A549 (cell line): Measurements from ENCODE around the gene EFNB2. TPM values are rescaled to one million over a fixed set of nuclear protein-coding genes. Genes with fewer than 3 reads are reported as not detected.

Experiments
- ATAC-seq, 2 experiments: fragments of 200-7000 bp in 1 of 2; fragments of >200 bp in 1 of 2; cut with Nextera tagmentation in 1 of 2; cut with Tn5 transposase in 1 of 2; 3 replicates each; pipeline versions ENCODE4 v1.8.0 to v1.9.1; 2018 to 2020; ENCODE audit warnings: mild to moderate bottlenecking in 1 of 2, moderate library complexity in 1 of 2
- CTCF ChIA-PET: fragments of 300-600 bp; sonication (Branson Sonifier 250); formaldehyde crosslinking; extraction: SDS; loops from one replicate; lab custom pipeline; 2021; ENCODE audit warnings: antibody characterized with exemption, inconsistent platforms; lab: Yijun Ruan, JAX
- POLR2A ChIA-PET: fragments of 350-600 bp; formaldehyde crosslinking; extraction: SDS; loops from one replicate; lab custom pipeline; 2021; ENCODE audit warnings: antibody characterized with exemption, inconsistent platforms; lab: Yijun Ruan, JAX
- DNase-seq, 2 experiments: peaks; one replicate each; pipeline versions ENCODE4 v3.0.0 to v3.0.0-alpha.2; 2011 to 2016; ENCODE audit warnings: low read depth in 1 of 2, low spot score in 1 of 2
- FAIRE-seq: peaks from 2 replicates; lab custom pipeline; 2011; peaks lifted over from hg19 to GRCh38; lab: Jason Lieb, UNC
- H3K27ac ChIP-seq, 2 experiments: fragments of >200 bp; sonication (Bioruptor Twin); formaldehyde crosslinking; 3 replicates each; pipeline ENCODE4 v1.5.1; 2016 to 2017
- H3K4me1 ChIP-seq: fragments of >200 bp; sonication (Bioruptor Twin); formaldehyde crosslinking; 3 replicates; pipeline ENCODE4 v1.6.1; 2016
- H3K4me2 ChIP-seq: fragments of >200 bp; sonication (Bioruptor Twin); formaldehyde crosslinking; 3 replicates; pipeline ENCODE4 v1.6.1; 2016
- H3K4me3 ChIP-seq: fragments of >200 bp; sonication (Bioruptor Twin); formaldehyde crosslinking; 3 replicates; pipeline ENCODE4 v1.5.1; 2016
- H3K9me3 ChIP-seq: fragments of >200 bp; sonication (Bioruptor Twin); formaldehyde crosslinking; 3 replicates; pipeline ENCODE4 v1.6.1; 2016
- CEBPB ChIP-seq, 2 experiments: fragments of >200 bp in 1 of 2; sonication (Bioruptor Twin) in 1 of 2; formaldehyde crosslinking in 1 of 2; IDR thresholded peaks; 2 replicates each; pipeline ENCODE4 v1.6.1; 2012 to 2016
- CTCF ChIP-seq: fragments of >200 bp; sonication (Bioruptor Twin); formaldehyde crosslinking; IDR thresholded peaks from 3 replicates; pipeline ENCODE4 v1.5.1; 2016
- EHMT2 ChIP-seq: fragments of 200-600 bp; sonication (generic); IDR thresholded peaks from 2 replicates; pipeline ENCODE4 v1.6.1; 2016; ENCODE audit warnings: antibody characterized with exemption, low read depth, mild to moderate bottlenecking, moderate library complexity
- FOSL2 ChIP-seq, 2 experiments: fragments of 450-650 bp in 1 of 2; fragments of >200 bp in 1 of 2; sonication (Bioruptor Twin) in 1 of 2; formaldehyde crosslinking; IDR thresholded peaks; 2 replicates each; pipeline versions ENCODE4 v1.5.0 to v1.6.1; 2016 to 2020; ENCODE audit warnings: mild to moderate bottlenecking in 1 of 2, moderate library complexity in 1 of 2
- FOXS1 ChIP-seq: fragments of 250-450 bp; sonication (Bioruptor Pico); IDR thresholded peaks from 2 replicates; pipeline ENCODE4 v1.5.0; 2020; ENCODE audit warnings: mild to moderate bottlenecking, moderate library complexity
- HES2 ChIP-seq: fragments of >200 bp; sonication (Bioruptor Twin); formaldehyde crosslinking; IDR thresholded peaks from 2 replicates; pipeline ENCODE4 v1.6.1; 2016
- HEYL ChIP-seq: fragments of 250-450 bp; sonication (Bioruptor Pico); IDR thresholded peaks from 2 replicates; pipeline ENCODE4 v1.8.0; 2021; ENCODE audit warnings: mild to moderate bottlenecking, moderate library complexity
- HOXB13 ChIP-seq: fragments of 250-450 bp; sonication (Bioruptor Pico); IDR thresholded peaks from 2 replicates; pipeline ENCODE4 v1.5.0; 2020; ENCODE audit warnings: low read depth, mild to moderate bottlenecking, moderate library complexity
- HOXB5 ChIP-seq: fragments of 250-450 bp; sonication (Bioruptor Pico); IDR thresholded peaks from 2 replicates; pipeline ENCODE4 v1.5.0; 2020; ENCODE audit warnings: mild to moderate bottlenecking, moderate library complexity
- JUNB ChIP-seq: fragments of >200 bp; sonication (Bioruptor Twin); formaldehyde crosslinking; IDR thresholded peaks from 2 replicates; pipeline ENCODE4 v1.6.1; 2016
- KDM5A ChIP-seq: fragments of 200-600 bp; sonication (generic); IDR thresholded peaks from 2 replicates; pipeline ENCODE4 v1.6.1; 2016; ENCODE audit warnings: antibody characterized with exemption, mild to moderate bottlenecking
- MYC ChIP-seq: IDR thresholded peaks from 2 replicates; pipeline ENCODE4 v1.6.1; 2012; ENCODE audit warnings: mild to moderate bottlenecking, inconsistent platforms, low read length, improper control_type of control experiment, borderline replicate concordance
- NPAS2 ChIP-seq: fragments of 250-450 bp; sonication (Bioruptor Pico); IDR thresholded peaks from 2 replicates; pipeline ENCODE4 v1.8.0; 2022; ENCODE audit warnings: mild to moderate bottlenecking, moderate library complexity, borderline replicate concordance
- PHF8 ChIP-seq: fragments of 200-600 bp; sonication (generic); IDR thresholded peaks from 2 replicates; pipeline ENCODE4 v1.6.1; 2016; ENCODE audit warnings: low read depth, mild to moderate bottlenecking, antibody characterized with exemption, moderate library complexity, borderline replicate concordance
- USF2 ChIP-seq: fragments of 450-650 bp; IDR thresholded peaks from 2 replicates; pipeline ENCODE4 v1.6.1; 2014; ENCODE audit warnings: antibody characterized with exemption
- ZSCAN20 ChIP-seq: fragments of 250-450 bp; sonication (Bioruptor Pico); IDR thresholded peaks from 2 replicates; pipeline ENCODE4 v1.8.0; 2022; ENCODE audit warnings: mild to moderate bottlenecking, moderate library complexity
- WGBS: methylation state at CpG from one replicate; pipeline ENCODE4 v1.1.6; 2017; ENCODE audit errors: missing lambda C conversion rate; 5-methylcytosine and 5-hydroxymethylcytosine counted together
- polyA plus RNA-seq, 4 experiments: library from polyadenylated mRNA; depleted of rRNA in 3 of 4; stranded (reverse); fragments of >200 nt; fragmentation: RNase III in 1 of 4; extraction: RNeasy Plus Mini Kit Qiagen cat#74134 plus additional on column Dnase treatment in 1 of 4; gene quantifications; 2 replicates in 3 of 4; 3 replicates in 1 of 4; pipeline ENCODE4 v1.2.3, GENCODE V29; 2011 to 2017
- TF ChIP-seq, protein P1 (sequence below): fragments of >200 bp; sonication (Bioruptor Twin); formaldehyde crosslinking; IDR thresholded peaks from 3 replicates; pipeline ENCODE4 v1.6.1; 2016
- TF ChIP-seq, protein P2 (sequence below): IDR thresholded peaks from 2 replicates; pipeline ENCODE4 v1.6.1; 2012
- TF ChIP-seq, protein P3 (sequence below): fragments of 150-350 bp; IDR thresholded peaks from 2 replicates; pipeline ENCODE4 v1.6.1; 2014; ENCODE audit warnings: low read depth, mild to moderate bottlenecking, low read length
- TF ChIP-seq, protein P4 (sequence below): fragments of 250-450 bp; sonication (Bioruptor Pico); IDR thresholded peaks from 2 replicates; pipeline ENCODE4 v1.5.0; 2021; ENCODE audit warnings: mild to moderate bottlenecking, moderate library complexity, borderline replicate concordance

EFNB2 gene
- polyA plus RNA-seq, 2 of the 4 experiments (the other 2 are of a cell fraction), result 1.0 to 1.3 TPM

- 67% methylated on average over 6 of the region's 6 CpGs for WGBS
- no peak for FAIRE-seq
Observed at GRCh38 chr13:106450991-106451390, 84.5 kb downstream of the EFNB2 start.

DNA sequence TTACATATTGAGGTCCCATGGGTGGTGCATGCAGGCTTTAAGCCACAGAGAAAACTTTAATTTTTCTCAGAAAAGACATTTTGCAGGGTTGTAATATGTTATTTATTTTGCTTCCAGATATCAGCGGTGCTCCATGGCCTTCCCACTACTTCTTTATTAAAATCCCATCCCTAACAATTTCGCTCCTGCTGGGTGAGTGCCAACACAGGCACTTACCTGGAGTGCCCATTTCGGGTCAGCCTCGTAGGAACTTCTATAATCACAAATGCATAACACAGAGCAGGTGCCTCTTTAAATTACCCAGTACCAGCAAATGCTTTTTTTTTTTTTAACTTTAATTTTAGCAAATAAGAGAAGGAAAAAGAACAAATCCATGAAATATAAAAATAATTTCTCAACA, 86.4 kb downstream of the EFNB2 start:
- ChIA-PET POLR2A (no interaction called here), CTCF (no interaction called here)
- FAIRE-seq, result no peak
- Histone ChIP-seq H3K27ac (no peak overlapping the region), H3K4me3 (no peak overlapping the region), H3K4me2 (no peak overlapping the region), H3K9me3 (no peaks in the 10 kb centered on the region), H3K4me1 (no peaks in the 10 kb centered on the region)
- no peak for ATAC-seq
- no peak for DNase-seq
- TF ChIP-seq NPAS2 (CRISPR knock-in tag), result no peak
- TF ChIP-seq HEYL (CRISPR knock-in tag), result no peak
- no peak for TF ChIP-seq KDM5A
- TF ChIP-seq USF2, result no peak
- TF ChIP-seq FOSL2 (IDR thresholded peaks at IDR 0.05), result no peak
- no peak for TF ChIP-seq FOSL2 (CRISPR knock-in tag; IDR thresholded peaks at IDR 0.05)
- no peak for TF ChIP-seq JUNB
- TF ChIP-seq FOXS1 (CRISPR knock-in tag), result no peak
- no peak for TF ChIP-seq CTCF
- WGBS, result 24% methylated on average over 4 of the region's 4 CpGs

More at GRCh38 chr13:106450991-106451390, 84.5 kb downstream of the EFNB2 start:
- Histone ChIP-seq H3K27ac (no peak overlapping the region), H3K9me3 (no peaks in the 10 kb centered on the region), H3K4me2 (no peak overlapping the region), H3K4me3 (no peak overlapping the region), H3K4me1 (no peaks in the 10 kb centered on the region)
- POLR2A ChIA-PET, result no interaction called here
- TF ChIP-seq HES2, result no peak
- TF ChIP-seq FOSL2 (IDR thresholded peaks at IDR 0.05), result no peak
- no peak for TF ChIP-seq FOSL2 (CRISPR knock-in tag; IDR thresholded peaks at IDR 0.05)
- no peak for TF ChIP-seq MYC
- TF ChIP-seq, protein P1, sequence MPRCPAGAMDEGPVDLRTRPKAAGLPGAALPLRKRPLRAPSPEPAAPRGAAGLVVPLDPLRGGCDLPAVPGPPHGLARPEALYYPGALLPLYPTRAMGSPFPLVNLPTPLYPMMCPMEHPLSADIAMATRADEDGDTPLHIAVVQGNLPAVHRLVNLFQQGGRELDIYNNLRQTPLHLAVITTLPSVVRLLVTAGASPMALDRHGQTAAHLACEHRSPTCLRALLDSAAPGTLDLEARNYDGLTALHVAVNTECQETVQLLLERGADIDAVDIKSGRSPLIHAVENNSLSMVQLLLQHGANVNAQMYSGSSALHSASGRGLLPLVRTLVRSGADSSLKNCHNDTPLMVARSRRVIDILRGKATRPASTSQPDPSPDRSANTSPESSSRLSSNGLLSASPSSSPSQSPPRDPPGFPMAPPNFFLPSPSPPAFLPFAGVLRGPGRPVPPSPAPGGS, result no peak
- TF ChIP-seq CEBPB (IDR thresholded peaks at IDR 0.05), result no peak
- TF ChIP-seq PHF8, result no peak
- TF ChIP-seq ZSCAN20 (CRISPR knock-in tag), result no peak
- TF ChIP-seq EHMT2, result no peak
- CTCF ChIA-PET, result no interaction called here
- ATAC-seq, result no peak
- DNase-seq, result no peak

DNA sequence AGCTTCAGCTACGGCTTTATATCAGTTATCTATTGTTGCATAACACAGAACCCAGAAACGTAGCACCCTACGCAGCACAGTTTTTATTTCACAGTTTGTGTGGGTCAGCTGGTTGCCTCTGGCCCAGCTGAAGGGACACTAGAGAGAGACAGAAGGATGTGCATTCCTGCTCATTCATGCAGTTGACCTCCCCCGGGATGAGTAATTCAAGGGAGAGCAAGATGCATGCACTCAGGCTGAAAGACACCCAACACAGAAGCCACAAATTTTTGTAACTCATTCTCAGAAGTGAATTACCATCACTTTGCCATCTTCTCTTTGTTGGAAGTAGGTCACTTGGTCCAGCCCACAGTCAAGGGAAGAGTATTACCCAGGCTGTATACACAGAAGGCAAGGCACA, 89.5 kb downstream of the EFNB2 start:
- TF ChIP-seq HES2, result no peak
- TF ChIP-seq HOXB5 (CRISPR knock-in tag), result no peak
- TF ChIP-seq, protein P2, sequence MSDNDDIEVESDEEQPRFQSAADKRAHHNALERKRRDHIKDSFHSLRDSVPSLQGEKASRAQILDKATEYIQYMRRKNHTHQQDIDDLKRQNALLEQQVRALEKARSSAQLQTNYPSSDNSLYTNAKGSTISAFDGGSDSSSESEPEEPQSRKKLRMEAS, result no peak
- TF ChIP-seq, protein P3, sequence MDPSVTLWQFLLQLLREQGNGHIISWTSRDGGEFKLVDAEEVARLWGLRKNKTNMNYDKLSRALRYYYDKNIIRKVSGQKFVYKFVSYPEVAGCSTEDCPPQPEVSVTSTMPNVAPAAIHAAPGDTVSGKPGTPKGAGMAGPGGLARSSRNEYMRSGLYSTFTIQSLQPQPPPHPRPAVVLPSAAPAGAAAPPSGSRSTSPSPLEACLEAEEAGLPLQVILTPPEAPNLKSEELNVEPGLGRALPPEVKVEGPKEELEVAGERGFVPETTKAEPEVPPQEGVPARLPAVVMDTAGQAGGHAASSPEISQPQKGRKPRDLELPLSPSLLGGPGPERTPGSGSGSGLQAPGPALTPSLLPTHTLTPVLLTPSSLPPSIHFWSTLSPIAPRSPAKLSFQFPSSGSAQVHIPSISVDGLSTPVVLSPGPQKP, result no peak
- no peak for TF ChIP-seq HOXB13 (CRISPR knock-in tag)
- TF ChIP-seq, protein P4, sequence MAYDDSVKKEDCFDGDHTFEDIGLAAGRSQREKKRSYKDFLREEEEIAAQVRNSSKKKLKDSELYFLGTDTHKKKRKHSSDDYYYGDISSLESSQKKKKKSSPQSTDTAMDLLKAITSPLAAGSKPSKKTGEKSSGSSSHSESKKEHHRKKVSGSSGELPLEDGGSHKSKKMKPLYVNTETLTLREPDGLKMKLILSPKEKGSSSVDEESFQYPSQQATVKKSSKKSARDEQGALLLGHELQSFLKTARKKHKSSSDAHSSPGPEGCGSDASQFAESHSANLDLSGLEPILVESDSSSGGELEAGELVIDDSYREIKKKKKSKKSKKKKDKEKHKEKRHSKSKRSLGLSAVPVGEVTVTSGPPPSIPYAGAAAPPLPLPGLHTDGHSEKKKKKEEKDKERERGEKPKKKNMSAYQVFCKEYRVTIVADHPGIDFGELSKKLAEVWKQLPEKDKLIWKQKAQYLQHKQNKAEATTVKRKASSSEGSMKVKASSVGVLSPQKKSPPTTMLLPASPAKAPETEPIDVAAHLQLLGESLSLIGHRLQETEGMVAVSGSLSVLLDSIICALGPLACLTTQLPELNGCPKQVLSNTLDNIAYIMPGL, result no peak
- Histone ChIP-seq H3K4me3 (no peak overlapping the region), H3K4me2 (no peak overlapping the region), H3K9me3 (no peaks in the 10 kb centered on the region), H3K4me1 (no peaks in the 10 kb centered on the region), H3K27ac (no peak overlapping the region)
- no peak for ATAC-seq
- WGBS, result 34% methylated on average over 4 of the region's 4 CpGs
- ChIA-PET POLR2A (no interaction called here), CTCF (no interaction called here)
- FAIRE-seq, result no peak
- no peak for DNase-seq
